C4-2B (cell line): ENCODE measurements around the gene IL17RD.

Experiments used
- CTCF ChIP-seq: fragments of 450-650 bp; conservative IDR thresholded peaks from 2 replicates; pipeline ENCODE4 v1.5.1; 2017; ENCODE audit warnings: mild to moderate bottlenecking
- ZFX ChIP-seq: fragments of 450-650 bp; IDR thresholded peaks from 2 replicates; pipeline ENCODE4 v1.6.1; 2017

GRCh38 chr3:57081173-57081572 is 84.0 kb downstream of the IL17RD start:
- TF ChIP-seq CTCF (no peak), ZFX (no peak)
